Hypothalamus (tissue), 51 donors: ENCODE data around the gene ABTB2.

Source experiments
- DNase-seq, 51 donors: peaks; one replicate each; lab custom pipeline; 2025; lab: John Stamatoyannopoulos, UW

The ABTB2 gene

DNA sequence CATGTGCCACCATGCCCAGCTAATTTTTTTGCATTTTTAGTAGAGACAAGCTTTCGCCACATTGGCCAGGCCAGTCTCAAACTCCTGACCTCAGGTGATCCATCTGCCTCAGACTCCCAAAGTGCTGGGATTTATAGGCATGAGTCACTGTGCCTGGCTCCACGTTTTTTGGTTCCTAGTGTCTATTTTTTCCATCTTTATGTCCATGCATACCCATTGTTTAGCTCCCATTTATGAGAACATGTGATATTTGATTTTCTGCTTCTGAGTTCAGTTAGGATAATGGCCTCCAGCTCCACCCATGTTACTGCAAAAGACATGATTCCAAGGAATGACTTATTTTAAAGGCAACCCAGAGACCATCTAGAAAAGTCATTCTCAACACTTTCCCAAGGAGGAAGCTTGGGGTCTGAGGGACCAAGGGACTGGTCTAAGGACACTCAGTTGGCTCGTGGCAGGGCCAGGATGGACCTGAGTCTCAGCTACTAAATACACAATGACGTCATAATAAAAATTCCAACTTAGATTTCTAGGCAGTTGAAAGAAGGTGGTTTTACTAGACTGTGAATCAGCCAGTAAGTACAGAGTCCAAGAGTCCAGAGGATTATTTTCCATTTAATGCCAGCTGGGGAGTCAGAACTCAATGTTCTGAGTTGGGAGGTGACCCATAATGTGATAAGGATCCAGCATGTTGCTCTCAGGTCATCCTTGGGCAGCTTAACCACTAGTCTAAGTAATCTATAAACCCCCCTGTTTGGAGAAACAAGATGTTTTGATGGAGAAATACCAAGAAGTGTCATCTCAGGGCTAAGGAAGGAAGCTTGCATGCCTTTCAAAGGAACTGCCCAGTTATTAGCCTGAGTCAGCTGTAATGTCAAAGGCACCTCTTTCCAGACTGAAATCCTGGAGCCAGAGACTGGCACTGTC lies 39.4 kb downstream of the ABTB2 start:
- no peak for DNase-seq

DNA sequence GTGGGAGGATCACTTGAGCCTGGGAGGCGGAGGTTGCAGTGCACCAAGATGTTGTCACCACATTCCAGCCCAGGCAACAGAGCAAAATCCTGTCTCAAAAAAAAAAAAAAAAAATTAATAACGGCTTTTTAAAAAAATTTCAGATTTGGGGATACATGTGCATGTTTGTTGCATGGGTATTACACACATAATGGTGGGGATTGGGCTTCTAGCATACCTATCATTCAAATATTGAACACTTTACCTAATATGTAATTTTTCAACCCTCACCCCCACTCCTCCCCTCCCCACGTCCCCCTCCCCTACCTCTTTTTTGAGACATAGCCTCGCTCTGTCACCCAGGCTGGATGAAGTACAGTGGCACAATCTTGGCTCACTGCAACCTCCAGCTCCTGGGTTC lies 40.1 kb downstream of the ABTB2 start:
- no peak for DNase-seq

DNA sequence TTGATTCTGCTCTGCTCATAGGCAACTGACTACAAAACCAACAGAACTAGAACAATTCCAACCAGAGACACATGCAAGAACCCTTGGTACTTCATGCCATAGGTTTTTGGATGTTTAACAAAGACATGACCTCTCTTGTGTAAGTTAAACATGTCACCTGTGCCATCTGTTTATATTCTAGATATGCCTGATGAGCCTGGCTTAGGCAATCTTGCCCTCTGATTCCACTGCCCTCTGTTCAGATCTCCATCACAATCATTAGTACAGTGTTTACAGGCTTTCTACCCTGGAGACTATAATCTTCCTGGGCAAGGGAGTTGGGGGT lies 40.8 kb downstream of the ABTB2 start:
- DNase-seq = no peak

DNA sequence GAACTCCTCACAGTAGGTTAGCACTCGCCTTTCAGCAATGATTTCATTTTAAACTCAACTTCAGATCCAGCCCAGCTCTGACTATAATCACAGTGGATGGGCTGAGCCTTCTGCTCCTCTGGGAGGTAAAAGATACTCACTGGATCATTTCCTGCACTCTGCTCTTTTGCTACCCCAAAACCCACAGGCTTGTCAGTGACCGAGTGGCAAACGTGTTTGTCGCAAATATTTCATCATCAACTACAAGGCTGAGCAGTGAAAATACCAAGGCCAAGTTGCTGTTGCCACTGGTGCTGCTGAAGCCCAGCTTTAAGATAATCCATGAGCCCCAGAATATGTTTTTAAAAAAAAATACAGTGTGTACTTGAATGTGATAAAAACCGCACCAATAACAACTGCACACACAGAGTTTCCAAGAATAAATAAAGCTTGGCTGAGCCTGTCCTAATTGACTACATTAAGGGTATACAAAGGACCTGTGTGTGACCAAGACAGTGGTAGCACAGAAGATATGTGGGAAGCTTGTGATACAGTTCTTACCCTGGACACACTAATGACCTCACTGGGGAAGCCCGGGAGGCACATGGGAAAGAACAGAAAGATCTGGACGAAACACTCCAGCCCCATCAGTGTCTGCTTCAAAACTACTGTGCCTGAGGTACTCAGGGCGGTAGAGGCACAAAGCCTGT lies 41.3 kb downstream of the ABTB2 start:
- peak in 7 of 51 donors; percentile 8 to 40 (median 18) for DNase-seq

DNA sequence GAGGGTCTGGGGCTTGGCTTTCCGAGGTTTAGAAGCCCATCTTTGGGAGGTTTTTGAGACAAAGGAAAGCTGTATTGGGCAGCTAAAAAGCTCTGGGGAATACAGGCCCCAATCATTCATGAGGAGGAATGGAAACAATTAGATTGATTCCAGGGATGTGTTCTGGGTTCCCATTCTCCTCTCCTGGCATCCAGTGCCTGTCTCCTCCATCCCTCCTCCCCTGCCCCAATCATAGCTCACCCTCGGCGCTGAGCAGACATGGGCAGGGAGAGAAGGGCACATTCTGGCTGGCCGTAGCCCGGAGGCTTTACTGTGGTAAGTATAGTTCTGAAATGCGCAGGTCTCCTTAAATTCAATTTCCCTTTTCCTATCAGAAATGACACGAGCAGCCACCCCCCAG lies 42.4 kb downstream of the ABTB2 start:
- DNase-seq = no peak

DNA sequence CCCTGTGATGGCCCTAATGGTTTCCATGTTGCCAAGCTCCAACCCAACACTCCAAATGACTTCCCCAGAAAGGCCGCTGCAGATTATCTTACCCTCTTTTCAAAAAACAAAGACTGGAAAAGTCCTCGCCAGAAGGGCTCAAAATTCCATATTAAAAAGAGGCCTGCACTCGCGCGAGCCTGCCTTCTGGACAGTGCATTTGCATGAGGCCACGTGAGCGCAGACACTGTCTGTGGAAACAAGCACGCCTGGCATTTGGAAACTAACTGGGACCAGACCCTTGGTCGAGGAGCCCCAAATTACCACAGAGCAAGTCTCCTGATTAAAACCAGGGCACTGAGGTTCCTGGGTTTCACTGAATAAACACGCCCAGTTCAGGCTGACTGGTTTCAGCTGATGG lies 42.9 kb downstream of the ABTB2 start:
- DNase-seq = peak in 3 of 51 donors; percentile 6 to 14 (median 7)

DNA sequence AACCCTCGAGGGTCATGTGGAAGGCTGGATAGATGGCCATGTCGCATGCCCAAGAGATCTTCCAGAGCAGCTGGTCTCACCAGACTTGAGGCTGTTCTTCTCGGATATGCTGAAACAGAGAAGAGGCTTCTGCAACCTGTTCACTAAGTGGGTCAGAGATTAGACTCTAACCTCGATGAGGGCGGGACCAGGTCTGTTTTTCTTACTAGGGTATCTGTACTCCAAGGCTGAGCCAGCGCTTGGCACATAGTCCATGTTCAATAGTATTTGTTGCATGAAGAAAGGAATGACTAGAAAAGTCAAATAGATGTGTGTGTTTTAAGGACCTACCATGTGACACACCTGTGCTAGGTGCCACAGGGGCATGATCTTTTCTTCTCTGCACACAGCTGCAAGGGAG lies 43.6 kb downstream of the ABTB2 start:
- no peak for DNase-seq

DNA sequence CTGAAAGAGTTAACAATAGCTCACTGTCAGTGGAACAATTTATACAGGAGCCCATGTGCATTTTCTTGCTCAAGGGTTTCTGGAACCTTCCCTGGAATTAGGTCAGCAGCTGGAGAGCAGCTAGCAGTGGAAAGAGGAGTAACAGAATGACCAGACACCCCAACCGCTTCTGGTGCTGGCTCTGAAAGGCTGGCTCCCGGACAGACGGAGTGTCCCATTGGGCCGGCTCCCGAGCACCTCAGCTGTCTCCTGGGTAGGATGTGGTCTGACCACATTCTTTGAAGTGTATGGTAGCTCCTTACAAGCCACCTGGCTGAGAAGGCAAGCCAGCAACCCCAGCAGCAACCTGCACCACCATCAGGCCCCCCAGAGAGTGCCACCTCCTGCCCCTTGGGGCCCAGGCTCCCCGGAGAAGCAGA lies 44.7 kb downstream of the ABTB2 start:
- no peak for DNase-seq

DNA sequence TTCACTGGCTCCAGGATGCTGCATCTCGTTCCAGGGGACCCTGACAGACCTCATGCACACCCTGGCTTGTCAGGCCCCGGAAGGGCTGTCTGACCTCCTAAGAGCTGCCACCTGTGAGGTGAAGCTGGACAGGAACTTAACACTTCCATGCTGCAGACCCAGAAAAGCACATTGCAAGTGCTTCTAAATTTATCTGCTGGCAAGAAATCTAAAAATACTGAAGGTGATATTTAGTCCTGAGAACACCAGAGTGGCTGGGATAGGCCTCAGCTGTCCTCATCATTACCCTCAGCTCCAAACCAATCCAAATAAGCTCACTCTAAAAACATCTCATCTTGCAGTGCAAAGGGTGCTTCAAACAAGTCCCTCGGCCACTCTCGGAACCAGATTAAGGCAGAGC lies 46.7 kb downstream of the ABTB2 start:
- no peak for DNase-seq

DNA sequence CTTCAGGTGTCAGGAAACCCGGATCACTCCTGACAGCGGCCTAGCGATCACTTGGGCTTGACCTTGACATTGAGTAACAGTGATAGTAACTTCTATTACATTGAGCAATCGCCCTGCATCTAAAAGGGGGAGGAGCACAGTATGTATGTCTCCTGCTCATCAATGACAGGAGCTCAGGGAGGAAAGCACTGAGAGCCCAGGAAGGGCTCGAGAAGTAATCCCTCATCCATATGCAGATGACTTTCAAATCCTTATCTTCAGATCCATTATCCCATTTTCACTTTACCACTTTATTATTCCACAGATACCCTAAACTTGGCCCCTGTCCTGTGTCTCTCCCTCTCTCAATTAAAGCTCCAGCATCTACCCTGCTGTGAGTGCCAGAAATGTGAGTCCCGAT lies 47.8 kb downstream of the ABTB2 start:
- no peak for DNase-seq

DNA sequence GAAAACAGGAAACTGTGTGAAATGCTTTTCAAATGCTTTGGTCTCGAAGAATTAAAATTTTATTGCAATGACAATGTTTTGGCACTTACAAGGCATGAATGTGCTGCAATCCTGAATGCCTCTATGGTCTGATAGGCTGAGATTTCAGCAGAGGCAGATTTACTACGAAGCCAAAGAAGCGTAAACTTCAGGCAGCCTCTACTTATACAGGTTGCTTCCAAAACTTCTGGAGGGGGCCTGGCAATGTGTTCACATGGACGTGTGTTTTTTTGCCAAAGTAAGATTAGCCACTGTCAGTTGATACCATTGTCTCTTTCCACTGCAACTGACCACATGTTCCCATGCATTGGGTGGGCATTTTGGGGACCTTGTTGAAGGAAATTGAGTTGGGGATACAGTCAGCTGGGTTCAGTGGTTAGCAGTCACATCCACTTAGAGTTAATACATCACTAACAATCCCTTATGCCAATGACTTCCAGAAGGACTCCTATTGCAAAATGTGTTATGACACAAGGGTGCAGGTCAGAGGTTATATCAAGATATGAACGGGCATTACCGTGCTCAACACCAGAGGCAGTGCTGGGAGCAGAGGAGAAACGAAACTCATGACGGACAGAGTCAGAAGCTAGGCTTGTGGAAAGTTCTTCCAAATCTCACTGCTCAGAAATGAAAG lies 48.8 kb downstream of the ABTB2 start:
- no peak for DNase-seq

DNA sequence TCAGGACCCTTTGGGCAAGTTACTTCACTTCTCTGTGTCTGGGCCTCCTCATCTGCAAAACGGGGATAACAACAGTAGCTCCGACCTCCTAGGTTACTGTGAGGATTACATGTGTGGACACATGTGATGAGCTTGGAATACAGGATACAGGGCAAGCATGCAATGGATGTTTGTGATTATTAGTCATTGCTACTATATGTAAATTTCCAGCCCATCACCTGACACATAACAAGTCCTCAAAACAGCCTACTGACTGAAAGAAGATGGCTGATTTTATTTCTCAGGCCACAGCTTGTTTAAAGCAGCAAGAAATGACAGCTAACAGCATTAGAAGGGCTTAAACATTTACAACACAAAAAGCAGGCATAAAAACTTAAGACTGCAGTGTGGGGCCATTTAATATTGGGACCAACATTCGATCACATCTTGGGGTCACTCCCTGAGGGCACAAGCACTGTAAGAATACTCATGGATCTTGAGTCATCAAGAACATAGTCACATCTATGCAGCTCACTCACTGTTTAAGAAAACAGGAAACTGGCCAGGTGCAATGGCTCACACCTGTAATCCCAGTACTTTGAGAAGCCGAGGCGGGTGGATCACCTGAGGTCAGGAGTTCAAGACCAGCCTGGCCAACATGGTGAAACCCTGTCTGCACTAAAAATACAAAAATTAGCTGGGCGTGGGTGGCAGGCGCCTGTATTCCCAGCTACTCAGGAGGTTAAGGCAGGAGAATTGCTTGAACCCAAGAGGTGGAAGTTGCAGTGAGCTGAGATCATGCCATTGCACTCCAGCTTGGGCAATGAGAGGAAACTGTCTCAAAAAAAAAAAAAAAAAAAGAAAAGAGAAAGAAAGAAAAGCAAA lies 49.5 kb downstream of the ABTB2 start:
- no peak for DNase-seq

DNA sequence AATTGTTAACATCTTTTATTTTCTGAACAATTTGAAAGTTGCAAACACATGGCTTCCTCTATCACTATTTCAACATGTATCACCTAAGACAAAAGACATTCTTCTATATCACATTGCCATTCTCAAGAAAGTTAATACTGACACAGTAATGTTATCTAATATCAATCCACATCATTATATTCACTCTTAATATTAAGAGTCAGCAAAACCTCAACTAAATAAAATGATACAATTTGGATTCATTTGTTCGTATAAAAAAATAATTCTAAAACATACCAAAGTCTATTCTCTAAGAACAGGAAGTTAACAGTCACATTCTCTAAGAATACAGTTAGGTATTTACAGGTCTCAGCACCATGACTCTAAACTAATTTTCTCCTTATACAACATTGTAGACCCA lies 52.0 kb downstream of the ABTB2 start:
- DNase-seq = no peak

DNA sequence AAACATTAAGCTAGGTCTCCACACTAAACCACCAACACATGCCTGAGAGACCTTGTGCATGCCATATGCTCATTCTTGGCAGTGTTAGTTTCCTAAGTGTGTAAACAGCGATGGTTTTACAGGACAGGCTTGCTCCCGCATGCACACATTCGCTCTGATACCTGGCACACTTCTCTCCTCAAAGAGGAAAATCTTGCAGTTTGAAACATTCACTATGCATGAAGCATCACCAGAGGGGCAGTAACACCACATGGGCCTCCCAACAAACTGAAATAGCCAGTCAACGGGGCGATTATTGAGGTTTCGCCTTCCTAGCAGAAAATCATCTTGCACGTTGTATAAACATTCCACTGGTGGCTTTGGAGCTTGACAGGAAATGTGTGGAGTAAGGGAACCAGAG lies 52.6 kb downstream of the ABTB2 start:
- no peak for DNase-seq

DNA sequence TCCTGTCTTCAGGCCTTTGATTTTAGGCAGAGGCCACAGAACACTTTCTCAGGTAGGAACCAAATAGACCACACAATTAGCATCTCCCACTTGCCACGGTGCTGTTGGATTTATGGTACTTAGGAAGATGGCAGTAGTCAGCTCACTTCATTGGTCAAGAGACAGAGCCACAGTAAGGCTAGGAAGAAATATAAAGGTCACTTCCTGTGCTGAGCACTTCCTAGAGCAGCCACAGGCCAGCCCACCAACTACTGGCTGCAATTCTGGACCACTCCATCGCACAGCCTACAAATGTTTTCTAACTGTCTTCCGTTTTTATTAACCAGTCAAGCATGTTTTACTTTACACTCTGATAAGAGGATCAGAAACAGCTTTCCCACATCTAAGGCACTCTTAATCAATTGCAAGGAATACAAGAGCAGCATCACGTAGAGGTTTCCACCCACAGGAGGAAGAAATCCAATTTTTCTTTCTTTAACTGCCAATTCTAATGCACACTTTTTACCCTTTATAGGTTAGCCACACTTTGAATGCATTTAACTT lies 54.7 kb downstream of the ABTB2 start:
- DNase-seq = no peak

DNA sequence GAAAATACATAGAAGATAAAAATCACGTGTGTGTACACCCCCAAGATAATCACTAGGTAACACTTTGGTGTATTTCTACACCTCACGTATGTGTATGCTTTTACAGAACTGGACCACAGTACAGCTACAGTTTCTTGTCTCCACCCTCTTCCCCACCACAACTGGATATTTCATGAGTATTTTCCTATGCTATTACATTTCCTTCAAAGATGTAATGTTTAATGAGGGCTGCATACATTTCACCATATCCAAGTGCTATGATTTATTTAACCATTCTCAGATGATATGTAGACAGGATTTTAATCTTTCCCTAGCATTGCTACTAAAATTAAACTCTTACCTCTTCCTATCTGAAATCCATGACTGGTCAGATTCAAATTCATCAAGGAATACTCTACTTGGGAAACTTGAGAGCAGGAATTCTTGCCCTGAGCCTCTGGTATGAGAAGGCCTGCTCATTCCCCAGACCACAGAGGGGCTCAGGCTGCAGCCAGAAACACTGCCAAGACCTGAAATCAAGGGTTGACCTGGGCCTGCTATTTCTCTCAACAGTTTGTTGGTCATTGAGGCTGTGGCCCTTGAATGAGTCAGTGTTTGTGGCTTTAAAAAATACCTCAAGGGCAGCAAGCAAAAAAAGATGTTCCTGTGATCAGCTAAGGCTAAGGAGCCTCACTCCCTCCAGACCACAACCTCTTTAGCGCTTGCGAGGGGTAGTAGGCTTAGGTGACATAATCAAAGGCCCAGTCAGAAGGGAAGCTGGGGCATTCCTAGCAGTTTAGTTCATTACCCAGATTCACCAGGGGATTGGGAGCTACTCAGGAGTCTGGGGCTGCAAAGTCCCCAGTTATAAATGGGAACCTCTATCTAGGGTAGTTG lies 55.5 kb downstream of the ABTB2 start:
- no peak for DNase-seq

DNA sequence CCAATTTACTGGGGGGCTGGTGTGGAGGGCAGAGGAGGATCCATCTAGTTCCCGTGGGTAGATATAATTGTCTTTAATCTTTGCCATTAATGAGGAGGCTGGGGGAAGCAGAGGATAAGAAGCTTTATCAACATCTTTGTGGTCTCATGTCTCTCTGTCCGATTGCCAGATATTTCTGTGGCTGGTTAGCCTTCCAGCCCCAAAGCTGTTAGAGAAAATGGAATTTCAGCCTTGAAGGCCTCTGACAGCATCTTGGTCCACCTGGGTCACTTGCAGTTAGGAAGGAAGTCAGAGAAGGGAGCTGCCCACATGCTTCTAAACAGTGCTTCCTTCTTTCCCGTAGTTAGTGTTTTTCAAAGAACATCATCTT lies 56.9 kb downstream of the ABTB2 start:
- DNase-seq = no peak

DNA sequence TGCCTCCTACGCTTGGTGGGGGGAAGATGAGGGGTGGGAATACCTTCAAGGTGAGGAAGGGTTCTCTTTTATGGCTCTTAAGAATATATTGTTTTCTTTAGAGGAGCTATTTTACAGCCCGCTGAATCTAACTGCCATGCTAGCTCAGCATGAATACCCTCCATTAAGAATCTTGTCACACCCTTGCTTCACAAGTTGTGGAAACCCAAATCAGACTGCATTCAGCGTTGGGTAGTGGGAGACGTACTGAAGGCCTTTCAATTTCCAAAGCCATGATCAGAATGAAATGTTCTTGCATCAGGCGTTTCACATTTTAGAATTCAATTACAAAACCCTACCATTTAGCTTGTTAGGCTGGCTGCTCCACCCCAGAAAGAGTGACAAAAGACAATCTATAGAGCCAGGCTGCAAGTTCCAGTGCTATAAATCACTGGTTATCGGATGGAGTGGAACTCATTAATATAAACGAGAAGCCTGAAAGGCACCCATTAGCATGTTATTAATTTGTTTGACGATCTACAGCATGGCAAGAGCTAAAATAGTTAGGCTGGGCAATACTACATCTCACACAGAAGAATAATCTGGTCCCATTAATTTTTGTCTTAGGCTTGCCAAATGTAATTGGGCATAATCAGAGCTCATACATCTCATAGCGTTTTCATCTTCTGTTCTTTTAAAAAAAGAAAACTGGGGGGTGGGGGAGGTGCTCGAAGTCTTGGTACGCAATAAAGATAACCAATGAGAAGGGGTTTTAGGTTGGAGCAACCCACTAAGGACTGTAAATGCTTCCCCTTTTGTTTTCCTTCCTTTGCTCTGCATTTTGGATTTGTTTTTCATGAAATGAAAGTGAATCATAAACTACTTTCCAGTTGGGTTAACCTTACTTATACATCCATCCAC lies 57.5 kb downstream of the ABTB2 start:
- no peak for DNase-seq
